ENCODE measurements around the gene SEMG1.

Gene SEMG1

DNA sequence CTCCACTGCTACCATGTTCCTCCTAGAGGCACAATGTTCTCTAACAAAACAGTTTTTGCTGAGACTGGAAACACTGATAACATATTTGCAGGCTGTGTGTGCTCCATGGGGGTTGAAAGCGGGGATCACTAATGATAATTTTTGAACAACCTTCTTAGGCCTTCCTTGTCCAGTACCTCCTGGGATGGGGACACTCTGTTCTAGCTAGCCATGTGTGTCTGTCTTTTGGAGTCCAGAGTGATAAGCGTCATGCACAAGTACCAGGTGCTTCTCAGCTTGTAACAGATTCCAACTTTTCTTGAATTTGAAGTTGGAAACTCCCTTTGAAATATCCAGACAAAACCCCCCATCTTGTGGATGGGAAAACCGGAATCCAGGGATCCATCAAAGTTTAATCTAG is 17.0 kb upstream of the SEMG1 start:
- in situ Hi-C loops (cut with MboI; ENCODE audit: low pct_unique_long_range_greater_than_20kb, low sequenced_read_pairs, unreplicated experiment): no loop called here
- DNase-seq (ENCODE audit: low spot score): no peak
- TF ChIP-seq, protein P1, sequence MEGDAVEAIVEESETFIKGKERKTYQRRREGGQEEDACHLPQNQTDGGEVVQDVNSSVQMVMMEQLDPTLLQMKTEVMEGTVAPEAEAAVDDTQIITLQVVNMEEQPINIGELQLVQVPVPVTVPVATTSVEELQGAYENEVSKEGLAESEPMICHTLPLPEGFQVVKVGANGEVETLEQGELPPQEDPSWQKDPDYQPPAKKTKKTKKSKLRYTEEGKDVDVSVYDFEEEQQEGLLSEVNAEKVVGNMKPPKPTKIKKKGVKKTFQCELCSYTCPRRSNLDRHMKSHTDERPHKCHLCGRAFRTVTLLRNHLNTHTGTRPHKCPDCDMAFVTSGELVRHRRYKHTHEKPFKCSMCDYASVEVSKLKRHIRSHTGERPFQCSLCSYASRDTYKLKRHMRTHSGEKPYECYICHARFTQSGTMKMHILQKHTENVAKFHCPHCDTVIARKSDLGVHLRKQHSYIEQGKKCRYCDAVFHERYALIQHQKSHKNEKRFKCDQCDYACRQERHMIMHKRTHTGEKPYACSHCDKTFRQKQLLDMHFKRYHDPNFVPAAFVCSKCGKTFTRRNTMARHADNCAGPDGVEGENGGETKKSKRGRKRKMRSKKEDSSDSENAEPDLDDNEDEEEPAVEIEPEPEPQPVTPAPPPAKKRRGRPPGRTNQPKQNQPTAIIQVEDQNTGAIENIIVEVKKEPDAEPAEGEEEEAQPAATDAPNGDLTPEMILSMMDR (IDR thresholded peaks at IDR 0.05; ENCODE audit: extremely low read depth, insufficient read depth, missing control alignments): no peak

DNA sequence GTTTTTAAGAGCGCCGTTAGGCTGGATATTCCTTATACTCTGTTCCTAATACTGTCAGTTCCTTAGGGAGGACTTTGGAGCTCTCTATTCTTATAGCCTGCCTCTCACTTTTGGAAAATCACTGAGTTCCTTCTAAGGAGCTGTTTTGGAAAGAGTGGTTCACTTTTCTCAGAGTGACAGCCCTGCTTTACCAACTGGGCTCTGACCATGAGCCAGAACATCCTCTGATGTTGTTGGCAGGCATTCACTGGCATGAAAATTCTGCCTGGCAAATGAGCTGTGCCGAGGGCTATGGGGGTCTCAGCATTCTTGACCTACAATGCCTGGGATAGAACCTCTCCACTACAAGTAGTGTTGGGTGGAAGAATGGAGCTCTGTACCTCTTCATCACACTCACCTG is 14.9 kb upstream of the SEMG1 start:
- DNase-seq (ENCODE audit: low spot score): no peak
- TF ChIP-seq, protein P1 (IDR thresholded peaks at IDR 0.05; ENCODE audit: extremely low read depth, insufficient read depth, missing control alignments): no peak
- in situ Hi-C loops (cut with MboI; ENCODE audit: low pct_unique_long_range_greater_than_20kb, low sequenced_read_pairs, unreplicated experiment): no loop called here

DNA sequence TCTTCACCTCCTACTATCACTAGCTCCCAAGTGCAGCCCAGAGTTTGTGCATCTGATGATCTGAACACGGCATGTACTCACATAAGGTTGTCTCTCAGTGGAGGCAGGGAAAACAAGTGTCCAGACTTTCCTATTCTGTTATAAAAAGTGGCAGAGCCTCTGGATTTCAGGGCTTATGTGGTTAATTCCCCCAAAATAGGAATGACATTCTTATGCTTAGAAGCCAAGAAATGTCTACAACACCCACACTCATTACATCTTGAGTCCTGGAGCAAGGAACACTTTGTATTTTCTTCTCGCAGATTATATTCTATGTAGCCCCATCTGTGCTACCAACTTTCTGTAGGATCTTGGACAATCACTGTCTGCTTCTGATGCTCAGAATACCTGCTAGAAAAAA is 13.5 kb upstream of the SEMG1 start:
- TF ChIP-seq, protein P1 (IDR thresholded peaks at IDR 0.05; ENCODE audit: extremely low read depth, insufficient read depth, missing control alignments): no peak
- in situ Hi-C loops (cut with MboI; ENCODE audit: low pct_unique_long_range_greater_than_20kb, low sequenced_read_pairs, unreplicated experiment): no loop called here

DNA sequence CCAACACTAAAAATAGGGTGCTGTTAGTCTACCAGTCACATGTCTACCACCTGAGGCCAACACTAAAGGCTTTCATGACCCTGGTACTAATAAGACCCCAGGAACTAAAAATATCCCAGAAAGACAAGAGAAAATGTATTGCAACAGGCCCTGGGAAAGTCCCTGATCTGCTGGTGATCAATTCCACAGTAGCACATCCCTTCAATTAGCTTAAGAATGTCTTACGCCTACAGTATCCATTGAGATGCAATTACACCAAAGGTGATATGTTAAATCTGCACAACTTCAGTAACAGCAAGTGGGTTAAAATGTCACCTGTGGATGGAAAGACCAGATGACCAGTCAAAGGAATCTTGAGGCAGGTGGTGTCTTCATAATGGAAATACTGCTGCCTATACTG is 3.1 kb downstream of the SEMG1 start:
- in situ Hi-C loops (cut with MboI; ENCODE audit: low pct_unique_long_range_greater_than_20kb, low sequenced_read_pairs, unreplicated experiment): no loop called here
- DNase-seq (ENCODE audit: low spot score): no peak
- TF ChIP-seq, protein P1 (IDR thresholded peaks at IDR 0.05; ENCODE audit: extremely low read depth, insufficient read depth, missing control alignments): no peak

More for the DNA sequence above, 13.5 kb upstream of the SEMG1 start:
- DNase-seq (ENCODE audit: low spot score): no peak

DNA sequence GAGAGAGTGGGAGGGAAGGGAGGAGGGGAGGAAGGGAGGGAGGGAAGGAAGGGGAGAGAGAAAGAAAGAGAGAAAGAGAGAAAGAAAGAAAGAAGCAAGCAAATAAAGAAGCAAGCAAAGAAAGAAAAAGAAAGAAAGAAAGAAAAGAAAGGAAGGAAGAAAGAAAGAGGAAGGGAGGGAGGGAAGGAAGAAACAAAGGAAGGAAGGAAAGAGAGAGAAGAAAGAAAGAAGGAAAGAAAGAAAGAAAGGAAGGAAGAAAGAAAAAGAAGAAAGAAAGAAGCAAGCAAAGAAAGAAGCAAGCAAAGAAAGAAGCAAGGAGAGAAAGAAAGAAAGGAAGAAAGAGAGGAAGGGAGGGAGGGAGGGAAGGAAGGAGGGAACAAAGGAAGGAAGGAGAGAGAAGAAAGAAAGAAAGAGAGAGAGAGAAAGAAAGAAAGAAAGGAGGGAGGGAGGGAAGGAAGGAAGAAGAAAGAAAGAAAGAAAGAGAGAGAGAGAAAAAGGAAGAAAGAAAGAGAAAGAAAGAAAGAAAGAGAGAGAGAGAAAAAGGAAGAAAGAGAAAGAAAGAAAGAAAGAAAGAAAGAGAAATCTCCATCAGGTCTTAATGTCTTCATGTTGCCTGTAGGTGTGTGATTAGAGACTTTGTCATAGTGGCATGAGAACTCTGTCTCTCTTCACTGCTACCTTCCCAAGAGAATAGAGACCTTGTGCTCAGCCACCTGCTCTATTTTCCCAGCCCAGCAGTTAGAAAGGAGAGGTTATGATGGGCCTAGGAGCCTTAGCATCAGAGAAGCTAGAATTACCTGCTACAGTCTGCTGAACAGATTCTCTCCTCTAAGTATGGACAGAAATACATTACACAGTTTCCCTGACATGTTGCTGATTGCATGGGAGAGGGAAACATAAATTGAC is 5.0 kb downstream of the SEMG1 start:
- in situ Hi-C loops (cut with MboI; ENCODE audit: low pct_unique_long_range_greater_than_20kb, low sequenced_read_pairs, unreplicated experiment): no loop called here
- DNase-seq (ENCODE audit: low spot score): no peak
- TF ChIP-seq, protein P1 (IDR thresholded peaks at IDR 0.05; ENCODE audit: extremely low read depth, insufficient read depth, missing control alignments): no peak

DNA sequence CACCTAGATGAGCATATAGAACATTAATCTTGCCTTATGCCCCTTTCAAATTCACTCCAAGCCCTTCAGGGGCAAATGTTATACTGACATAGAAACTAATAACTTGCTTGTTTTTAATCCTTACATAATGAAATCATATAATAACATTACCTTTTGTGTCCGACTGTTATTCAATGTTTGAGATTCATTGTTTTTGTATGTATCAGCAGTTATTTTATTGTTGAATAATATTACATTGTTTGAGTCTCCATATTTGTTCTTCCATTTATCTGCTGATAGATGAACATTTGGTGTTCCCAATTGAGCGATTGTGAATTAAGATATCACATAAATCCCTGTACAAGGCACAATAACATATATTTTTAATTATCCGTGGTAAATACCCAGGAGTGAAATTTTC is 6.0 kb downstream of the SEMG1 start:
- in situ Hi-C loops (cut with MboI; ENCODE audit: low pct_unique_long_range_greater_than_20kb, low sequenced_read_pairs, unreplicated experiment): no loop called here
- no peak for DNase-seq (ENCODE audit: low spot score)
- TF ChIP-seq, protein P1 (IDR thresholded peaks at IDR 0.05; ENCODE audit: extremely low read depth, insufficient read depth, missing control alignments): no peak
